ENCODE results near the gene TVP23A.
"Not testable (repeated sequence)": the region's sequence is repeated elsewhere in the genome, so short reads cannot be mapped to it uniquely, and the experiment has no call there.

Gene TVP23A

GRCh38 chr16:10744370-10745030, 74.1 kb downstream of the TVP23A start:
- no peak for DNase-seq

GRCh38 chr16:10743610-10744369, 74.8 kb downstream of the TVP23A start, which contains the start of gene NUBP1:
NUBP1 (plus strand) TSS chr16:10743842; CDS start chr16:10743864, 22 bp downstream.
- peak; percentile 100 for DNase-seq

- DNase-seq = no peak
These were observed 75.4 kb downstream of the TVP23A start for GRCh38 chr16:10743227-10743609.

- DNase-seq = no peak
These were observed 76.8 kb downstream of the TVP23A start for GRCh38 chr16:10741844-10742243.

- not testable (repeated sequence) for DNase-seq
These were observed 77.3 kb downstream of the TVP23A start for GRCh38 chr16:10741249-10741648.

- DNase-seq = no peak
These were observed 77.8 kb downstream of the TVP23A start for GRCh38 chr16:10740845-10741208.

- DNase-seq = no peak
These were observed 78.4 kb downstream of the TVP23A start for GRCh38 chr16:10740000-10740844.

- DNase-seq = peak; percentile 85
These were observed 80.1 kb downstream of the TVP23A start for GRCh38 chr16:10738231-10739077.

GRCh38 chr16:10737068-10737625, 81.4 kb downstream of the TVP23A start:
- peak; percentile 84 for DNase-seq

GRCh38 chr16:10731790-10732189, 86.8 kb downstream of the TVP23A start:
- DNase-seq = no peak

- no peak for DNase-seq
These were observed 89.2 kb downstream of the TVP23A start for GRCh38 chr16:10729104-10730048.

GRCh38 chr16:10728003-10728887, 90.3 kb downstream of the TVP23A start:
- no peak for DNase-seq

Measured in activated CD4-positive, alpha-beta T cell treated with anti-CD3 and anti-CD28 coated beads, Interleukin-2, Interleukin-6, amounts not matched to agents 100 ng/mL and 50 ng/mL, durations not matched to agents 16 hours and 8 hours (primary cell).